ENCODE measurements around the gene DIP2C. TPM values are rescaled to one million over a fixed set of nuclear protein-coding genes. Genes with fewer than 3 reads are reported as not detected.

The DIP2C gene
- total and polyA plus RNA-seq, 2 donors from 2014 or later = 6.2 to 22.6 TPM

GRCh38 chr10:366186-366585 lies 323.3 kb downstream of the DIP2C start:
- no peak overlapping the region for H3K9ac ChIP-seq (ENCODE audit: low read length in 3 of 3)
- no peak for FAIRE-seq
- H3K27ac ChIP-seq (ENCODE audit: low read depth in 2 of 2, low read length in 2 of 2) = no peak overlapping the region
- peaks cover 0 to 9% (median 2%) of the 10 kb centered on the region in 3 donors for H3K4me1 ChIP-seq (ENCODE audit: control insufficient read depth in 2 of 3, insufficient read depth in 2 of 3, low read depth in 1 of 3, low read length in 3 of 3)
- intact Hi-C loops (cut with DNase I) = no loop called here
- H3K9me3 ChIP-seq (ENCODE audit: control insufficient read depth in 2 of 3, insufficient read depth in 1 of 3, low read length in 3 of 3) = no peaks in the 10 kb centered on the region
- TF ChIP-seq, protein P1, sequence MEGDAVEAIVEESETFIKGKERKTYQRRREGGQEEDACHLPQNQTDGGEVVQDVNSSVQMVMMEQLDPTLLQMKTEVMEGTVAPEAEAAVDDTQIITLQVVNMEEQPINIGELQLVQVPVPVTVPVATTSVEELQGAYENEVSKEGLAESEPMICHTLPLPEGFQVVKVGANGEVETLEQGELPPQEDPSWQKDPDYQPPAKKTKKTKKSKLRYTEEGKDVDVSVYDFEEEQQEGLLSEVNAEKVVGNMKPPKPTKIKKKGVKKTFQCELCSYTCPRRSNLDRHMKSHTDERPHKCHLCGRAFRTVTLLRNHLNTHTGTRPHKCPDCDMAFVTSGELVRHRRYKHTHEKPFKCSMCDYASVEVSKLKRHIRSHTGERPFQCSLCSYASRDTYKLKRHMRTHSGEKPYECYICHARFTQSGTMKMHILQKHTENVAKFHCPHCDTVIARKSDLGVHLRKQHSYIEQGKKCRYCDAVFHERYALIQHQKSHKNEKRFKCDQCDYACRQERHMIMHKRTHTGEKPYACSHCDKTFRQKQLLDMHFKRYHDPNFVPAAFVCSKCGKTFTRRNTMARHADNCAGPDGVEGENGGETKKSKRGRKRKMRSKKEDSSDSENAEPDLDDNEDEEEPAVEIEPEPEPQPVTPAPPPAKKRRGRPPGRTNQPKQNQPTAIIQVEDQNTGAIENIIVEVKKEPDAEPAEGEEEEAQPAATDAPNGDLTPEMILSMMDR (IDR thresholded peaks at IDR 0.05; ENCODE audit: borderline replicate concordance, extremely low read depth, insufficient read depth) = no peak
- H3K36me3 ChIP-seq (ENCODE audit: control insufficient read depth in 2 of 3, insufficient read depth in 3 of 3, low read length in 3 of 3) = peaks cover 5 to 45% (median 22%) of the 10 kb centered on the region in 3 donors
- H3K27me3 ChIP-seq (ENCODE audit: control insufficient read depth, insufficient read depth, low read length) = no peaks in the 10 kb centered on the region
- H3K4me3 ChIP-seq (ENCODE audit: low read length in 3 of 3) = no peak overlapping the region
- DNase-seq = no peak

GRCh38 chr10:364267-364775 lies 325.1 kb downstream of the DIP2C start:
- H3K36me3 ChIP-seq (ENCODE audit: control insufficient read depth in 2 of 3, insufficient read depth in 3 of 3, low read length in 3 of 3) = peaks cover 5 to 56% (median 22%) of the 10 kb centered on the region in 3 donors
- no peak overlapping the region for H3K4me3 ChIP-seq (ENCODE audit: low read length in 3 of 3)
- no peak overlapping the region for H3K9ac ChIP-seq (ENCODE audit: low read length in 3 of 3)
- FAIRE-seq (no peak), DNase-seq (no peak)
- intact Hi-C loops (cut with DNase I) = no loop called here
- H3K4me1 ChIP-seq (ENCODE audit: control insufficient read depth in 2 of 3, insufficient read depth in 2 of 3, low read depth in 1 of 3, low read length in 3 of 3) = peaks cover 0 to 10% (median 2%) of the 10 kb centered on the region in 3 donors
- TF ChIP-seq, protein P1 (IDR thresholded peaks at IDR 0.05; ENCODE audit: borderline replicate concordance, extremely low read depth, insufficient read depth) = no peak
- no peaks in the 10 kb centered on the region for H3K27me3 ChIP-seq (ENCODE audit: control insufficient read depth, insufficient read depth, low read length)
- H3K9me3 ChIP-seq (ENCODE audit: control insufficient read depth in 2 of 3, insufficient read depth in 1 of 3, low read length in 3 of 3) = no peaks in the 10 kb centered on the region
- H3K27ac ChIP-seq (ENCODE audit: low read depth in 2 of 2, low read length in 2 of 2) = no peak overlapping the region

DNA sequence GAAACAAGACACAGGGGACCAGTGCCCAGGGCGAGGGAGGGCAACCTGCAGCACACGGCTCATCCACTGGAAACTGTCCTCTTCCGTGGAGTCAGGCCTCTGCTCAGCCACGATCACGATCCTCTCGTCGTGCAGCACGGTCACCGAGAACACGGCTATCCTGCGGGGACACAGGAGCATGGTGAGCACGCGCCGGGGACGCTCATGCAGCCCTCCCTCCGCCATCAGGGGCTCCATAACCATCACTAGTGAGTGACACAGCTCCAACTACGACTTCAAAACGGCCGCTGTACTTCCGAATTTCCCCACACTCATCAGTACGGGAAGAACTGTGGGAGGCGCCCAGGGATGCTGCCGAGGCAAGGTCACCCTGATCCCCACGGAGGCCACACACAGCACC lies 326.3 kb downstream of the DIP2C start:
- FAIRE-seq (no peak), DNase-seq (no peak)
- TF ChIP-seq, protein P1 (IDR thresholded peaks at IDR 0.05; ENCODE audit: borderline replicate concordance, extremely low read depth, insufficient read depth) = no peak
- intact Hi-C loops (cut with DNase I) = no loop called here
- Histone ChIP-seq H3K27me3 (ENCODE audit: control insufficient read depth, insufficient read depth, low read length) (no peaks in the 10 kb centered on the region), H3K27ac (ENCODE audit: low read depth in 2 of 2, low read length in 2 of 2) (no peak overlapping the region), H3K9me3 (ENCODE audit: control insufficient read depth in 2 of 3, insufficient read depth in 1 of 3, low read length in 3 of 3) (no peaks in the 10 kb centered on the region), H3K4me3 (ENCODE audit: low read length in 3 of 3) (no peak overlapping the region), H3K36me3 (ENCODE audit: control insufficient read depth in 2 of 3, insufficient read depth in 3 of 3, low read length in 3 of 3) (peaks cover 5 to 61% (median 20%) of the 10 kb centered on the region in 3 donors), H3K4me1 (ENCODE audit: control insufficient read depth in 2 of 3, insufficient read depth in 2 of 3, low read depth in 1 of 3, low read length in 3 of 3) (peaks cover 0 to 10% (median 2%) of the 10 kb centered on the region in 3 donors), H3K9ac (ENCODE audit: low read length in 3 of 3) (no peak overlapping the region)

Data from kidney (tissue), 14 donors.